ENCODE measurements around the gene JPH2. TPM values are rescaled to one million over a fixed set of nuclear protein-coding genes. Genes with fewer than 3 reads are reported as not detected.
A peak's percentile ranks its signal among the peaks of the same experiment; 100 is the strongest.

The JPH2 gene
- total RNA-seq, 6 donors from 2014 or later = 3.5 to 9.2 (median 5.0) TPM

GRCh38 chr20:44098256-44098630 is 88.7 kb downstream of the JPH2 start:
- peak in 1 of 2 donors; percentile 38 for ATAC-seq (ENCODE audit: low FRiP score in 2 of 2)
- Histone ChIP-seq H3K27me3 (no peaks in the 10 kb centered on the region), H3K4me1 (no peaks in the 10 kb centered on the region), H3K4me3 (no peak overlapping the region), H3K36me3 (no peaks in the 10 kb centered on the region), H3K27ac (no peak overlapping the region), H3K9me3 (peaks cover 0 to 6% (median 0%) of the 10 kb centered on the region in 4 donors)
- WGBS, 2 donors = 90 to 95% methylated on average over 6 of the region's 6 CpGs
- TF ChIP-seq POLR2A (IDR thresholded peaks at IDR 0.05) (no peak), EP300 (IDR thresholded peaks at IDR 0.05) (no peak), POLR2AphosphoS5 (IDR thresholded peaks at IDR 0.05) (no peak), CTCF (IDR thresholded peaks at IDR 0.05) (no peak)
- DNase-seq = no peak

GRCh38 chr20:44097521-44098255 is 89.3 kb downstream of the JPH2 start:
- Histone ChIP-seq H3K27ac (no peak overlapping the region), H3K9me3 (peaks cover 0 to 5% (median 0%) of the 10 kb centered on the region in 4 donors), H3K4me3 (no peak overlapping the region), H3K27me3 (no peaks in the 10 kb centered on the region), H3K36me3 (no peaks in the 10 kb centered on the region), H3K4me1 (no peaks in the 10 kb centered on the region)
- TF ChIP-seq POLR2A (IDR thresholded peaks at IDR 0.05) = no peak
- TF ChIP-seq EP300 (IDR thresholded peaks at IDR 0.05) = no peak
- no peak for TF ChIP-seq POLR2AphosphoS5 (IDR thresholded peaks at IDR 0.05)
- no peak for TF ChIP-seq CTCF (IDR thresholded peaks at IDR 0.05)
- no peak for ATAC-seq (ENCODE audit: low FRiP score in 2 of 2)
- 72 to 78% methylated on average over 13 to 14 of the region's 14 CpGs for WGBS, 2 donors
- no peak for DNase-seq

GRCh38 chr20:44095831-44096230 is 91.2 kb downstream of the JPH2 start:
- DNase-seq (no peak), ATAC-seq (ENCODE audit: low FRiP score in 2 of 2) (no peak)
- no peak overlapping the region for H3K27ac ChIP-seq
- no peak overlapping the region for H3K4me3 ChIP-seq
- TF ChIP-seq EP300 (IDR thresholded peaks at IDR 0.05) (no peak), POLR2AphosphoS5 (IDR thresholded peaks at IDR 0.05) (no peak), POLR2A (IDR thresholded peaks at IDR 0.05) (no peak), CTCF (IDR thresholded peaks at IDR 0.05) (no peak)
- WGBS, 2 donors = 80 to 82% methylated on average over 7 of the region's 7 CpGs
- no peaks in the 10 kb centered on the region for H3K9me3 ChIP-seq
- no peaks in the 10 kb centered on the region for H3K4me1 ChIP-seq
- H3K36me3 ChIP-seq = no peaks in the 10 kb centered on the region
- H3K27me3 ChIP-seq = no peaks in the 10 kb centered on the region

- no peak overlapping the region for H3K4me3 ChIP-seq
- H3K27ac ChIP-seq = no peak overlapping the region
- TF ChIP-seq POLR2A (IDR thresholded peaks at IDR 0.05) (no peak), CTCF (IDR thresholded peaks at IDR 0.05) (no peak), EP300 (IDR thresholded peaks at IDR 0.05) (no peak), POLR2AphosphoS5 (IDR thresholded peaks at IDR 0.05) (no peak)
- H3K27me3 ChIP-seq = no peaks in the 10 kb centered on the region
- 81 to 85% methylated on average over 2 of the region's 2 CpGs for WGBS, 2 donors
- no peaks in the 10 kb centered on the region for H3K36me3 ChIP-seq
- no peaks in the 10 kb centered on the region for H3K9me3 ChIP-seq
- DNase-seq (no peak), ATAC-seq (ENCODE audit: low FRiP score in 2 of 2) (no peak)
- H3K4me1 ChIP-seq = peaks cover 0 to 6% (median 0%) of the 10 kb centered on the region in 4 donors
These were observed 93.8 kb downstream of the JPH2 start for GRCh38 chr20:44093249-44093582.
